H9 (cell line): ENCODE results near the gene DECR2. TPM values are rescaled to one million over a fixed set of nuclear protein-coding genes. Genes with fewer than 3 reads are reported as not detected.

Source experiments
- DNase-seq: peaks from one replicate; pipeline ENCODE4 v3.0.0-alpha.2; 2017
- H2AFZ ChIP-seq: one replicate; pipeline ENCODE4 v1.6.1; 2013; ENCODE audit warnings: mild to moderate bottlenecking, low read length, control low read depth, moderate library complexity
- H2AK5ac ChIP-seq: 2 replicates; pipeline ENCODE4 v1.6.1; 2013; ENCODE audit warnings: low read length, control low read depth, mixed read lengths; ENCODE audit not compliant: insufficient read length
- H2BK120ac ChIP-seq: one replicate; pipeline ENCODE4 v1.6.1; 2013; ENCODE audit warnings: low read depth, mild to moderate bottlenecking, low read length, control low read depth, inconsistent platforms; ENCODE audit not compliant: poor library complexity, severe bottlenecking
- H2BK12ac ChIP-seq: 2 replicates; pipeline ENCODE4 v1.6.1; 2013; ENCODE audit warnings: low read length, control low read depth, mixed read lengths, low read depth; ENCODE audit not compliant: insufficient read length
- H2BK15ac ChIP-seq: 2 replicates; pipeline ENCODE4 v1.6.1; 2013; ENCODE audit warnings: low read depth, low read length, control low read depth
- H2BK20ac ChIP-seq: one replicate; pipeline ENCODE4 v1.6.1; 2013; ENCODE audit warnings: low read depth, mild to moderate bottlenecking, low read length, control low read depth, inconsistent platforms; ENCODE audit not compliant: poor library complexity, severe bottlenecking
- H2BK5ac ChIP-seq: 2 replicates; pipeline ENCODE4 v1.6.1; 2013; ENCODE audit warnings: low read length, control low read depth, mixed read lengths; ENCODE audit not compliant: insufficient read length
- H3K14ac ChIP-seq: 2 replicates; pipeline ENCODE4 v1.6.1; 2013; ENCODE audit warnings: low read length, control low read depth; ENCODE audit not compliant: insufficient read depth
- H3K18ac ChIP-seq: 2 replicates; pipeline ENCODE4 v1.6.1; 2013; ENCODE audit warnings: low read depth, mild to moderate bottlenecking, mixed read lengths, low read length, control low read depth; ENCODE audit not compliant: insufficient read length
- H3K23ac ChIP-seq: 2 replicates; pipeline ENCODE4 v1.6.1; 2013; ENCODE audit warnings: low read length, control low read depth, mixed read lengths, low read depth; ENCODE audit not compliant: insufficient read length
- H3K23me2 ChIP-seq: 2 replicates; pipeline ENCODE4 v1.6.1; 2013; ENCODE audit warnings: low read depth, mild to moderate bottlenecking, mixed read lengths, low read length, control low read depth; ENCODE audit not compliant: insufficient read length, poor library complexity, severe bottlenecking
- H3K27ac ChIP-seq: 2 replicates; pipeline ENCODE4 v1.5.1; 2013; ENCODE audit warnings: low read length, control low read depth, mixed read lengths, low read depth; ENCODE audit not compliant: insufficient read length
- H3K27me3 ChIP-seq: 2 replicates; pipeline ENCODE4 v1.6.1; 2013; ENCODE audit warnings: low read length, control low read depth, inconsistent platforms; ENCODE audit not compliant: insufficient read depth
- H3K4ac ChIP-seq: 2 replicates; pipeline ENCODE4 v1.6.1; 2013; ENCODE audit warnings: low read depth, mild to moderate bottlenecking, control low read depth, inconsistent platforms, low read length, moderate library complexity
- H3K4me1 ChIP-seq: 2 replicates; pipeline ENCODE4 v1.6.1; 2013; ENCODE audit warnings: low read length, control low read depth, inconsistent platforms; ENCODE audit not compliant: insufficient read depth
- H3K4me2 ChIP-seq: 2 replicates; pipeline ENCODE4 v1.6.1; 2013; ENCODE audit warnings: low read length, control low read depth, mixed read lengths; ENCODE audit not compliant: insufficient read length, insufficient read depth
- H3K56ac ChIP-seq: 2 replicates; pipeline ENCODE4 v1.6.1; 2013; ENCODE audit warnings: low read depth, mild to moderate bottlenecking, mixed read lengths, low read length, control low read depth; ENCODE audit not compliant: insufficient read length
- H3K79me1 ChIP-seq: 2 replicates; pipeline ENCODE4 v1.6.1; 2013; ENCODE audit warnings: low read depth, mild to moderate bottlenecking, moderate library complexity, low read length, control low read depth, inconsistent platforms; ENCODE audit not compliant: insufficient read depth, poor library complexity, severe bottlenecking
- H3K79me2 ChIP-seq: 2 replicates; pipeline ENCODE4 v1.6.1; 2013; ENCODE audit warnings: low read length, control low read depth, inconsistent platforms; ENCODE audit not compliant: insufficient read depth
- H3K9ac ChIP-seq: 2 replicates; pipeline ENCODE4 v1.6.1; 2013; ENCODE audit warnings: low read length, control low read depth, mixed read lengths; ENCODE audit not compliant: insufficient read length; ENCODE audit errors: extremely low read depth
- H3K9me3 ChIP-seq: one replicate; pipeline ENCODE4 v1.6.1; 2013; ENCODE audit warnings: low read depth, low read length, inconsistent platforms; ENCODE audit not compliant: control insufficient read depth
- H3T11ph ChIP-seq: one replicate; pipeline ENCODE4 v1.6.1; 2013; ENCODE audit warnings: mild to moderate bottlenecking, low read length, control low read depth, inconsistent platforms
- H4K20me1 ChIP-seq: one replicate; pipeline ENCODE4 v1.6.1; 2013; ENCODE audit not compliant: control insufficient read depth, insufficient read length, insufficient read depth
- H4K5ac ChIP-seq: 2 replicates; pipeline ENCODE4 v1.6.1; 2013; ENCODE audit warnings: low read depth, mild to moderate bottlenecking, mixed read lengths, low read length, control low read depth; ENCODE audit not compliant: insufficient read length
- H4K8ac ChIP-seq: replicated peaks from 2 replicates; pipeline ENCODE4 v1.6.1; 2013; ENCODE audit warnings: low read length, control low read depth, mixed read lengths, low read depth; ENCODE audit not compliant: insufficient read length
- H4K91ac ChIP-seq: 2 replicates; pipeline ENCODE4 v1.6.1; 2013; ENCODE audit warnings: low read depth, mild to moderate bottlenecking, moderate library complexity, mixed read lengths, low read length, control low read depth; ENCODE audit not compliant: insufficient read length
- H3K27ac Mint-ChIP-seq, 3 experiments: 2 replicates in 2 of 3; 3 replicates in 1 of 3; pipeline ENCODE4 v1.8.0; 2020 to 2021; ENCODE audit warnings: mixed read lengths in 3 of 3, mild to moderate bottlenecking in 1 of 3, moderate library complexity in 1 of 3
- H3K27me3 Mint-ChIP-seq: 2 replicates; pipeline ENCODE4 v1.8.0; 2021; ENCODE audit warnings: low read depth, mild to moderate bottlenecking, moderate library complexity, mixed read lengths
- H3K36me3 Mint-ChIP-seq, 3 experiments: 2 replicates in 2 of 3; 3 replicates in 1 of 3; pipeline ENCODE4 v1.8.0; 2020 to 2021; ENCODE audit warnings: low read depth in 3 of 3, mixed read lengths in 3 of 3; ENCODE audit not compliant: insufficient read depth in 1 of 3
- H3K4me1 Mint-ChIP-seq, 2 experiments: 2 replicates each; pipeline ENCODE4 v1.8.0; 2020; ENCODE audit warnings: mixed read lengths in 2 of 2
- H3K4me3 Mint-ChIP-seq, 2 experiments: 2 replicates in 1 of 2; 3 replicates in 1 of 2; pipeline ENCODE4 v1.8.0; 2020 to 2021; ENCODE audit warnings: mild to moderate bottlenecking in 2 of 2, mixed read lengths in 2 of 2, moderate library complexity in 1 of 2
- H3K9me3 Mint-ChIP-seq, 2 experiments: 2 replicates in 1 of 2; 3 replicates in 1 of 2; pipeline ENCODE4 v1.8.0; 2020; ENCODE audit warnings: mild to moderate bottlenecking in 2 of 2, mixed read lengths in 2 of 2, moderate library complexity in 1 of 2
- CTCF ChIP-seq: fragments of 200-600 bp; sonication (generic); conservative IDR thresholded peaks from 3 replicates; pipeline ENCODE4 v1.8.0; 2021; ENCODE audit warnings: antibody characterized with exemption, mild to moderate bottlenecking
- WGBS: extraction: QIAGEN DNeasy Blood & Tissue Kit; methylation state at CpG from one replicate; pipeline ENCODE4 v1.1.7; 2013; ENCODE audit warnings: missing lambda C conversion rate, low lambda C conversion rate, mixed read lengths; ENCODE audit not compliant: insufficient read length; ENCODE audit errors: extremely low coverage; 5-methylcytosine and 5-hydroxymethylcytosine counted together
- total RNA-seq: library from RNA; stranded (reverse); gene quantifications from 2 replicates; pipeline ENCODE4 v1.2.1, GENCODE V29; 2021

The DECR2 gene
- total RNA-seq, 1 experiment from 2014 or later = 39.3 TPM

DNA sequence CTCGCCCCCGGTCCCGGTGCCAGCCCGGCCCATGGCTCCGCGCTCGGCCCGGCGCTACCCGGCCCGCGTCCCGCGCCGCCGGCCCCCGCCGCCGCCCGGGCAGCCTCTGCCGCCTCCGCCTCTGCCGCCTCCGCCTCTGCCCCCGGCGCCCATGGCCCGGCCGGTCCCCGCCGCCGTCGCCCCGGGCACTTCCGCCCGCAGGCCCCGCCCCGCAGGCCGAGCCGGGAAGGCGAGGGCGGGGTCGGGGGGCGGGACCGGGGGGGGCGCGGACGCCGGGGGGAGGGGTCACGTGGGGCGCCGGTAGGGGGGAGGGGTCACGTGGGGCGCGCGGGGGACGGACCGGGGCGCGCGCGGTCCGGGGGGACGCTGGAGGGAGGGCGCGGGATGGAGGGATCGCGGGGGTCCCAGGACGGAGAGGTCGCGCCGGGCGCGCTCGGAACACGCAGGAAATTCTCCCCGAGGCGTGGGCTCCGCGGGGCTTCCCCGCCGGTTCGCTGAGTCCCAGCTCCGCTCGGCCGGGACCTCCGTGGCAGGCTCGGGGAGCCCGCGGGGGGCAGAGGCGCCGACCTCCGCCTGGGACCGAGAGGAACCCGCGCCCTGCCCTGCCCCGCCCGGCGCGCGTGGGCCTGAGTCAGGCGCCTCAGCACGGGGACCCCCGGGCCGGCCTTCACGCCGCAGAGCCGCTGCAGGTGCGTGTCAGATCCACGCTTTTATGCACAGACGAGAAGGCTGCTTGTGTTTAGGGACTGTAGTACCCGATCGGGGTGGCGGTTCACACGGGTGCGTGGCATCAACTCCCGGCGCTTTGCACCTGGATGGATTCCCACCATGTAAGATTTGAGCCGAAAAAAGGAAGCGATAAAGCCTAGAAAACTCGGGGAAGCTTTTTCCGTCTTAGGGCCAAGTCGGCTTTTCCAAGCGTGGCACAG is 19.6 kb upstream of the DECR2 start, which contains the start of gene PGAP6:
Gene PGAP6, minus strand, starts transcription at position 190 of the 929 bp plus-strand sequence. Its CDS starts 157 bp downstream, at position 33.
- Histone ChIP-seq H3K27me3 (no peaks in the 10 kb centered on the region), H3K14ac (no peak within 1 kb of the TSS; the same call in 1 of the 2 replicates), H2BK20ac (no peak within 1 kb of the TSS), H3K9ac (peak within 1 kb of the TSS; percentile 28), H2BK120ac (no peak within 1 kb of the TSS), H4K8ac (no peak within 1 kb of the TSS), H2BK15ac (no peak within 1 kb of the TSS), H3K4me2 (peak within 1 kb of the TSS; percentile 71), H3K18ac (no peak within 1 kb of the TSS), H3K4me1 (no peaks in the 10 kb centered on the region; the same call in 1 of the 2 replicates), H2AFZ (no peak within 1 kb of the TSS), H4K5ac (no peak within 1 kb of the TSS), H3K23me2 (peaks cover 9% of the 10 kb centered on the region), H2AK5ac (no peak within 1 kb of the TSS), H3K23ac (no peak within 1 kb of the TSS), H2BK12ac (no peak within 1 kb of the TSS), H4K91ac (no peak within 1 kb of the TSS), H4K20me1 (no peaks in the 10 kb centered on the region), H3T11ph (no peak within 1 kb of the TSS), H3K79me2 (no peaks in the 10 kb centered on the region; the same call in 1 of the 2 replicates), H3K9me3 (no peaks in the 10 kb centered on the region), H2BK5ac (no peak within 1 kb of the TSS), H3K79me1 (no peaks in the 10 kb centered on the region), H3K56ac (no peak within 1 kb of the TSS), H3K27ac (no peak within 1 kb of the TSS), H3K4ac (no peak within 1 kb of the TSS)
- no peak for DNase-seq
- peak within 1 kb of the TSS in 1 of 3 experiments; percentile 65; a peak in 1 of 7 replicates for H3K27ac Mint-ChIP-seq
- H3K27me3 Mint-ChIP-seq = peaks cover 3% of the 10 kb centered on the region; the same call in 1 of the 2 replicates
- peaks cover 0 to 13% (median 0%) of the 10 kb centered on the region in 3 experiments; a peak in 4 of 7 replicates for H3K36me3 Mint-ChIP-seq
- H3K4me3 Mint-ChIP-seq = peak within 1 kb of the TSS; percentile 83 to 91
- WGBS = no CpG with 5 or more reads among the region's 123 CpGs
- no peak for TF ChIP-seq CTCF
- no peaks in the 10 kb centered on the region for H3K9me3 Mint-ChIP-seq
- H3K4me1 Mint-ChIP-seq = peaks cover 29 to 51% of the 10 kb centered on the region in 2 experiments
